Fibroblast of the aortic adventitia (primary cell): ENCODE measurements around the gene ZNF274. TPM values are rescaled to one million over a fixed set of nuclear protein-coding genes. Genes with fewer than 3 reads are reported as not detected.

Experiments used
- DNase-seq: peaks from one replicate; pipeline ENCODE4 v3.0.0-alpha.2; 2010; ENCODE audit warnings: low read depth
- H3K4me3 ChIP-seq: 2 replicates; pipeline ENCODE4 v1.5.1; 2011; ENCODE audit warnings: low read depth, mild to moderate bottlenecking, control low read depth, low read length, moderate library complexity
- total RNA-seq: library from RNA; depleted of rRNA; stranded (reverse); fragments of >200 nt; gene quantifications from 2 replicates; pipeline ENCODE4 v1.2.3, GENCODE V29; 2012; ENCODE audit warnings: low replicate concordance
- TF ChIP-seq, protein P1 (sequence below): IDR thresholded peaks from 2 replicates; pipeline ENCODE4 v1.5.1; 2011; ENCODE audit warnings: mild to moderate bottlenecking, low read length, control low read depth, inconsistent platforms; ENCODE audit not compliant: insufficient read depth

Gene ZNF274
- total RNA-seq, 1 donor = 15.6 TPM

DNA sequence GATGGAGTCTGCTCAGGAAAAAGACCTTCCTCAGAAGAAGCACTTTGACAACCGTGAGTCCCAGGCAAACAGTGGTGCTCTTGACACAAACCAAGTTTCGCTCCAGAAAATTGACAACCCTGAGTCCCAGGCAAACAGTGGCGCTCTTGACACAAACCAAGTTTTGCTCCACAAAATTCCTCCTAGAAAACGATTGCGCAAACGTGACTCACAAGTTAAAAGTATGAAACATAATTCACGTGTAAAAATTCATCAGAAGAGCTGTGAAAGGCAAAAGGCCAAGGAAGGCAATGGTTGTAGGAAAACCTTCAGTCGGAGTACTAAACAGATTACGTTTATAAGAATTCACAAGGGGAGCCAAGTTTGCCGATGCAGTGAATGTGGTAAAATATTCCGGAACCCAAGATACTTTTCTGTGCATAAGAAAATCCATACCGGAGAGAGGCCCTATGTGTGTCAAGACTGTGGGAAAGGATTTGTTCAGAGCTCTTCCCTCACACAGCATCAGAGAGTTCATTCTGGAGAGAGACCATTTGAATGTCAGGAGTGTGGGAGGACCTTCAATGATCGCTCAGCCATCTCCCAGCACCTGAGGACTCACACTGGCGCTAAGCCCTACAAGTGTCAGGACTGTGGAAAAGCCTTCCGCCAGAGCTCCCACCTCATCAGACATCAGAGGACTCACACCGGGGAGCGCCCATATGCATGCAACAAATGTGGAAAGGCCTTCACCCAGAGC is 29.6 kb downstream of the ZNF274 start:
- TF ChIP-seq, protein P1, sequence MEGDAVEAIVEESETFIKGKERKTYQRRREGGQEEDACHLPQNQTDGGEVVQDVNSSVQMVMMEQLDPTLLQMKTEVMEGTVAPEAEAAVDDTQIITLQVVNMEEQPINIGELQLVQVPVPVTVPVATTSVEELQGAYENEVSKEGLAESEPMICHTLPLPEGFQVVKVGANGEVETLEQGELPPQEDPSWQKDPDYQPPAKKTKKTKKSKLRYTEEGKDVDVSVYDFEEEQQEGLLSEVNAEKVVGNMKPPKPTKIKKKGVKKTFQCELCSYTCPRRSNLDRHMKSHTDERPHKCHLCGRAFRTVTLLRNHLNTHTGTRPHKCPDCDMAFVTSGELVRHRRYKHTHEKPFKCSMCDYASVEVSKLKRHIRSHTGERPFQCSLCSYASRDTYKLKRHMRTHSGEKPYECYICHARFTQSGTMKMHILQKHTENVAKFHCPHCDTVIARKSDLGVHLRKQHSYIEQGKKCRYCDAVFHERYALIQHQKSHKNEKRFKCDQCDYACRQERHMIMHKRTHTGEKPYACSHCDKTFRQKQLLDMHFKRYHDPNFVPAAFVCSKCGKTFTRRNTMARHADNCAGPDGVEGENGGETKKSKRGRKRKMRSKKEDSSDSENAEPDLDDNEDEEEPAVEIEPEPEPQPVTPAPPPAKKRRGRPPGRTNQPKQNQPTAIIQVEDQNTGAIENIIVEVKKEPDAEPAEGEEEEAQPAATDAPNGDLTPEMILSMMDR = no peak
- H3K4me3 ChIP-seq = no peak overlapping the region
- no peak for DNase-seq

DNA sequence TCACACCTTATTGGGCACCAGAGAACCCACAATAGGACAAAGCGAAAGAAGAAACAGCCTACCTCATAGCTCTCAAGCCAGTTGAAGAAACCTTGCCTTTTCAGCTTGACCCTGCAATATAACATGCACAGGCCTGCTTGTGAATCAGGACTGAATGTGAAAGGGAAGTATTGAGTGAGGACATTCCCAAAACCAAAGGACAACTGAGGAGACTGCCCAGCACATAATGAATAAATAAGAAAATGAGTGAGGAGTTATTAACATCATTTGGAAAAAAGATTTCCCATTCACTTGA is 30.2 kb downstream of the ZNF274 start:
- DNase-seq = no peak
- TF ChIP-seq, protein P1 = no peak
- no peak overlapping the region for H3K4me3 ChIP-seq

DNA sequence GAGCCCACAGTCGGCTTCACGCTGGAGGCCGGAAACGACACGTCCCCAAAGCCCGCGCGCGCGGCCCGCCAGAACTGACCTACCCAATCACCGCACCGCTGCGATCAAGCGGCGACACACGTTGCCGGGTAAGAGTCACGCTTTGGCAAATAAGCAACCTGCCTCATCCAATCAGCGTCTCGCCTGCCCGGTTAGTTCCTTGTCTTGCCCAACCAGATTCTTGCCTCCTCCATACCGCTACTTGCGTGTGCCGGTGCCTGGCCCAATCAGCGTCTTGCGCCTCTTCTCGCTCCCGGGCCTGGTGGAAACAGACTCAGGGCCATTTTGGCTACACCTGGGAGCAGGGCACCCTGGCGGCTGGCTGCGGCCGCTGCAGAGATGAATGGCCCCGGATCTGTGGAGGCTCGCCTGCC is 34.2 kb downstream of the ZNF274 start:
- no peak for DNase-seq
- no peak overlapping the region for H3K4me3 ChIP-seq
- TF ChIP-seq, protein P1 = no peak

DNA sequence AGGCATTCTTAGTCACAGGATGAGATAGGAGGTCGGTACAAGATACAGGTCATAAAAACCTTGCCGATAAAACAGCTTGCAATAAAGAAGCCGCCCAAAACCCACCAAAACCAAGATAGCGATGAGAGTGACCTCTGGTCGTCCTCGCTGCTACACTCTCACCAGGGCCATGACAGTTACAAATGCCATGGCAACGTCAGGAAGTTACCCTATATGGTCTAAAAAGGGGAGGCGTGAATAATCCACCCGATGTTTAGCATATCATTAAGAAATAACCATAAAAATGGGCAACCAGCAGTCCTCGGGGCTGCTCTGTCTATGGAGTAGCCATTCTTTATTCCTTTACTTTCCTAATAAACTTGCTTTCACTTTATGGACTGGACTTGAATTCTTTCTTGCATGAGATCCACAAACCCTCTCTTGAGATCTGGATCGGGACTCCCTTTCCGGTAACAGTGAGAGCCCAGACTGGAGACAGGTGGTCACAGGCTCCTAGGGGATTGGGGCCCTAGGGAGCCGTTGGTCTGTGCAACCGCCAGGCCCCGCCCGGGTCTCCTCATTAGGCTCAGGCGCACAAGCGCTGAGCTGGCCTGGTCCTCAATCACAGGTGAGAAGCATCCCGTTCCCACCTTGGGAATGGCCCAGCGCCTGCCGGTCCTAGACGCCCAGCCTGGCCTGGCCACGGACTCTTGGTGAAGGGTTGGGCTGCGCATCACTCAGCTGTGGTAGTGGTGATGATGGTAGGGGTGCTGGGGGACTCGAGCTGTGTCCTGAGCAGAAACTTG is 34.9 kb downstream of the ZNF274 start:
- H3K4me3 ChIP-seq = no peak overlapping the region
- TF ChIP-seq, protein P1 = no peak
- no peak for DNase-seq

DNA sequence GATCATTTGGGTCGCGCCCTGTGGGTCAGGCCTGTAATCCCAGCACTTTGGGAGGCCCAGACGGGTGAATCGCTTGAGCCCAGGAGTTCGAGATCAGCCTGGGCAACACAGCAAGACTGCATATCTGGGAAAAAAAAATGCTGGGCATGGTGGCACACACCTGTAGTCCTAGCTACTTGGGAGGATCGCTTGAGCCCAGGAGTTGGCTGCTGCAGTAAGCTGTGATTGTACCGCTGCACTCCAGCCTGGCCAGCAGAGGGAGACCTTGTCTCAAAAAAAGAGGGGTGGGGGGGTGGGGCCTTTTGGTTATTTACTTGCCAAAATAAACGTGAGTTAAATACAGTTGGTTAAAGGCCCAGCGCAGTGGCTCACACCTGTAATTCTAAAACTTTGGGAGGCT is 36.0 kb downstream of the ZNF274 start:
- H3K4me3 ChIP-seq = no peak overlapping the region
- no peak for DNase-seq
- TF ChIP-seq, protein P1 = no peak

DNA sequence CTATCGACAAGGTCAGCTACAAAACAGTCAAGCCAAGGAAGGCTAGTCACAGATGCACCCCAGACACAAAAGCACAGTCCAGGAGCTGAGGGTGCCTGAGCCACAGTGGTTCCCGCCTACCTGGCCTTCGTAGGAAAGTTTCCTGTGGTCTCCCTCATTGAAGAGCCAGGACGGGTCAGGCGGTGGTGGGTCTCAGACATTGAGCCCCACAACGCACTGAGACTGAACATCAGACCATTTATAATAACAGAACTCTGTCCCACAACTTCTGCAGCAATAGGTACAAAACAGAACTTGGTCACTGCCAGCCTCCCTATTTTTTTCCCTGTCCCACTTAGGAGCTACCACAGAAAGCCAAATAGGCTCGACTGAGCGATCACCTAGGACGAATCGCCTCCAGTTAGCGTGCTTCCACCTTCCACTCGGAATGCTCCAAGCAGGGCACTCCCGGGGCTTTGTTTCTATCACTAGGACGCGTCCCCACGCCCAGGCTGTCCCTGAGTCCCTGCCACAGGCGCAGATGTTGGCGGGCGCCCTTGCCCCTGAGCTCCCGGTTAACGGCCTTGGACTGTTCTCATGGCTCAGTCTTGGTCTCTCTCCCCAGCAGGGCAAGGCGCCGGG is 45.2 kb downstream of the ZNF274 start:
- no peak for DNase-seq
- peak overlapping the region; percentile 67 for H3K4me3 ChIP-seq
- TF ChIP-seq, protein P1 = no peak
